ENCODE measurements around the gene IL16.
"Not testable (repeated sequence)": the region's sequence is repeated elsewhere in the genome, so short reads cannot be mapped to it uniquely, and the experiment has no call there.

IL16 gene

GRCh38 chr15:81190922-81191507 lies 5.7 kb upstream of the IL16 start:
- peak overlapping the region; percentile 76 for H3K9ac ChIP-seq (ENCODE audit: low read length)
- peaks cover 44% of the 10 kb centered on the region for H3K4me1 ChIP-seq (ENCODE audit: control insufficient read depth, insufficient read depth, low read length)
- H3K4me3 ChIP-seq (ENCODE audit: low read length), result peak overlapping the region; percentile 16
- no peak for DNase-seq (ENCODE audit: low read depth)
- H3K27me3 ChIP-seq (replicated peaks; ENCODE audit: control insufficient read depth, insufficient read depth, low read length), result no peaks in the 10 kb centered on the region
- no peaks in the 10 kb centered on the region for H3K36me3 ChIP-seq (ENCODE audit: control insufficient read depth, insufficient read depth, low read length, severe bottlenecking)
- no peaks in the 10 kb centered on the region for H3K9me3 ChIP-seq (ENCODE audit: control insufficient read depth, low read length)

DNA sequence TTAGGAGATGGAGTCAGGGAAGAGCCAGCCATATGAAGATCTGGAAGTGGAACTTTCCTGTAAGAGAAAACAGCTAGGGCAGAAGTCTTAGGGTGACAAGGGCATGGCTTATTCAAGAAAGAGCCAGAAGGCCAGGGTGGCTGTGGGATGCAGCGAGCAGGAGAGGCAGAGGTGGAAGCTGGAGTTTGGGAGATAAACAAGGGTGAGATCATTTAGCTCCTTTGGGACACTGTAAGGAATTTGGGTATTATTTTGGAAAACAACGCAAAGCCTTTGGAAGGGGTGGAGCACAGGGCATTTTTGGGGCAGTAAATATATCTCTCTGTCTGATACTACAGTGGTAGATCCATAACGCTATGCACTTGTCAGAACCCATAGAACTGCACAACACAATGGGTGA lies 5.0 kb upstream of the IL16 start:
- no peaks in the 10 kb centered on the region for H3K9me3 ChIP-seq (ENCODE audit: control insufficient read depth, low read length)
- H3K4me1 ChIP-seq (ENCODE audit: control insufficient read depth, insufficient read depth, low read length), result peaks cover 44% of the 10 kb centered on the region
- H3K36me3 ChIP-seq (ENCODE audit: control insufficient read depth, insufficient read depth, low read length, severe bottlenecking), result no peaks in the 10 kb centered on the region
- no peak for DNase-seq (ENCODE audit: low read depth)
- peak overlapping the region; percentile 43 for H3K9ac ChIP-seq (ENCODE audit: low read length)
- H3K27me3 ChIP-seq (replicated peaks; ENCODE audit: control insufficient read depth, insufficient read depth, low read length), result no peaks in the 10 kb centered on the region
- no peak overlapping the region for H3K4me3 ChIP-seq (ENCODE audit: low read length)

GRCh38 chr15:81194723-81195122 lies 2.0 kb upstream of the IL16 start:
- Histone ChIP-seq H3K36me3 (ENCODE audit: control insufficient read depth, insufficient read depth, low read length, severe bottlenecking) (no peaks in the 10 kb centered on the region), H3K9me3 (ENCODE audit: control insufficient read depth, low read length) (no peaks in the 10 kb centered on the region), H3K27me3 (replicated peaks; ENCODE audit: control insufficient read depth, insufficient read depth, low read length) (no peaks in the 10 kb centered on the region), H3K9ac (ENCODE audit: low read length) (no peak overlapping the region), H3K4me1 (ENCODE audit: control insufficient read depth, insufficient read depth, low read length) (peaks cover 34% of the 10 kb centered on the region), H3K4me3 (ENCODE audit: low read length) (no peak overlapping the region)
- DNase-seq (ENCODE audit: low read depth), result peak; percentile 25

DNA sequence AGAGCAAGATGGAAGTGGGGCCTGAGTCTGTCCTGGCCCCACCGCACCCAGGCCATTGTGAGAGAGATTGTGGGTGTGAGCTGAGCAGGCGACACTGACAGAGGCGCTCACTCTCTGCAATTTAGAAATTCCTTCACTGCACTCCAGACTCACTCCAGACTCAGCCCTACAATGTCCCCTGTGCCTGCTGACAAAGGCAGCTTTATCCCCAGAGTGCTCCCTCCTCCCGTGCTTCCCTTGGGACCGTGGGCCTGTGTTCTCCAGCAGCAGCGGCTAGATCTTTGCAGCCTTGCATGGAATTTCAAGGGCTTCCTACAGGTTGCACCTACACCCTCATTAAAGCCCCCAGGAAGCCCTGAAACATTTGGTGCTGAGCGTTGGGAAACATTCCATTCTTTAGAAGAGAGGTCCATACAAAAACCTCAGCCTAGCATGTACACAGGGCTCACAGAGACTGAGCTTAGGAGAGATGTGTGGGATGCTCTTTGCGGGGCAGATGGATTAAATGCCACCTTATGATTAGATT lies 1.3 kb upstream of the IL16 start:
- Histone ChIP-seq H3K27me3 (replicated peaks; ENCODE audit: control insufficient read depth, insufficient read depth, low read length) (no peaks in the 10 kb centered on the region), H3K36me3 (ENCODE audit: control insufficient read depth, insufficient read depth, low read length, severe bottlenecking) (no peaks in the 10 kb centered on the region), H3K4me1 (ENCODE audit: control insufficient read depth, insufficient read depth, low read length) (peaks cover 28% of the 10 kb centered on the region), H3K4me3 (ENCODE audit: low read length) (no peak overlapping the region), H3K9ac (ENCODE audit: low read length) (no peak overlapping the region), H3K9me3 (ENCODE audit: control insufficient read depth, low read length) (no peaks in the 10 kb centered on the region)
- no peak for DNase-seq (ENCODE audit: low read depth)

GRCh38 chr15:81197255-81197630 lies 564 bp downstream of the IL16 start:
- H3K9ac ChIP-seq (ENCODE audit: low read length), result no peak overlapping the region
- no peaks in the 10 kb centered on the region for H3K27me3 ChIP-seq (replicated peaks; ENCODE audit: control insufficient read depth, insufficient read depth, low read length)
- no peak overlapping the region for H3K4me3 ChIP-seq (ENCODE audit: low read length)
- peaks cover 11% of the 10 kb centered on the region for H3K4me1 ChIP-seq (ENCODE audit: control insufficient read depth, insufficient read depth, low read length)
- H3K36me3 ChIP-seq (ENCODE audit: control insufficient read depth, insufficient read depth, low read length, severe bottlenecking), result no peaks in the 10 kb centered on the region
- no peaks in the 10 kb centered on the region for H3K9me3 ChIP-seq (ENCODE audit: control insufficient read depth, low read length)
- no peak for DNase-seq (ENCODE audit: low read depth)

DNA sequence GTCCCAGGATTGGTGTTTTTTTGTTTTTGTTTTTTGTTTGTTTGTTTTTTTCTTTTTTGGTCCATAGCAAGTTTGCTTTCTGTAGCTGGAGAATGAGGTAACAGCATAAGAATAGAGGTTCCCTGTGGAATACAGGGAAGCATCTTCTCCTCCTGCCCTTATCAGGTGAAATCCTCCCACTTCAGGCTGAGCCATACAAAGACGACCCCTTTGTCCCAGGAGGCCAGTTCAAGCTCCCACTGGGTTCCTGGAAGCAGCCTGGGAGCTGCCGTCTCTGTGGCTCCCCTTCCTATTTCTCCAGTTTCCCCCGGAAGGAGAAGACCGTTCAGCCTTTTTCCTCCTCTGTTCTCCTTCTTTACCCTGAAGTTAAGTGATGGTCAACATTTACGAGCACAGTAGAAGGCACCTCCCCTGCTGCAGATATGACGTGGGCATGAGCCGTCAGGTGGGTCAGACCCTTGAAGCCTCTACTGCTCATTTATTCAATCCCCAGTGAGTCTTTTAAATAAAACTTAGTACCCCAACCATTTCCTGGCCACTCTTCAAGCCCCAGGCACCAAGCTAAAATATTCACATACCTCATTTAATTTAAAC lies 1.1 kb downstream of the IL16 start:
- peaks cover 11% of the 10 kb centered on the region for H3K4me1 ChIP-seq (ENCODE audit: control insufficient read depth, insufficient read depth, low read length)
- no peaks in the 10 kb centered on the region for H3K9me3 ChIP-seq (ENCODE audit: control insufficient read depth, low read length)
- H3K4me3 ChIP-seq (ENCODE audit: low read length), result no peak overlapping the region
- no peaks in the 10 kb centered on the region for H3K27me3 ChIP-seq (replicated peaks; ENCODE audit: control insufficient read depth, insufficient read depth, low read length)
- H3K9ac ChIP-seq (ENCODE audit: low read length), result no peak overlapping the region
- no peak for DNase-seq (ENCODE audit: low read depth)
- H3K36me3 ChIP-seq (ENCODE audit: control insufficient read depth, insufficient read depth, low read length, severe bottlenecking), result no peaks in the 10 kb centered on the region

DNA sequence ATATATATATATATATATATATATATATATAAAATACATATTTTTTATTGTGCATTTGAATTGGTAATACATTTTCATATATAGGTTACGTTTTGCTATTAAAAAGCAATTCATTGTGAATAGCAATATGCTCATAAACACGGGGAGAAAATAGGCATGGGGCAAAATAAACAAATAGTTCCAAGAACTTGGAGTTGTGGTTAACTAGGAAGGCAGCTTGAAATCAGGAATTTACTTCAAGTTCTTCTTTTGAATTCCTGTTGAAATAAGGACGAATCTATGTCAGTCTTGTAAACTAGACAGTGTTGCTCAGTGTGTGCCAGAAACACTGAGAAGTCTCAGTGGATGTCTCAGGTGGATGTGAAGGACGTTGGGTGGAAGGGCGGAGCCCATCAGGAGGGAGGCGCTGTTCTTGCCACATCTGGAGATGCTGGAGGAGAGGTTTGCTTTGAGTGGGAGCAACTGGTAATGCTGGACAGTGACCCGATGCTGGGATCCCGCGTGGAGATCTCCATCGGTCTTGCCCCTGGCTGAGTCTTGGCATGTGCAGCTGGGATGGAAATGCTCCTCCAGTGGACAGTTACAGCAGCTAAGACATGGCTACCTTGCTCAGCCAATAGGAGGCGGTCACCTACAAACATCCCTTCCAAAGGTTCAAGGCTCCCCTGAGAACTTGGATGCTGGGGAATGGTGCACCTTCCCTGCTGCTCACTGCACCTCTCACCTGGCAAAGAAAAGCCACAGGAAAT lies 2.5 kb downstream of the IL16 start:
- H3K9me3 ChIP-seq (ENCODE audit: control insufficient read depth, low read length), result no peaks in the 10 kb centered on the region
- DNase-seq (ENCODE audit: low read depth), result peak; percentile 53
- no peak overlapping the region for H3K4me3 ChIP-seq (ENCODE audit: low read length)
- peaks cover 8% of the 10 kb centered on the region for H3K4me1 ChIP-seq (ENCODE audit: control insufficient read depth, insufficient read depth, low read length)
- H3K9ac ChIP-seq (ENCODE audit: low read length), result no peak overlapping the region
- H3K27me3 ChIP-seq (replicated peaks; ENCODE audit: control insufficient read depth, insufficient read depth, low read length), result no peaks in the 10 kb centered on the region
- no peaks in the 10 kb centered on the region for H3K36me3 ChIP-seq (ENCODE audit: control insufficient read depth, insufficient read depth, low read length, severe bottlenecking)

- Histone ChIP-seq H3K27me3 (replicated peaks; ENCODE audit: control insufficient read depth, insufficient read depth, low read length) (no peaks in the 10 kb centered on the region), H3K9ac (ENCODE audit: low read length) (no peak overlapping the region), H3K9me3 (ENCODE audit: control insufficient read depth, low read length) (peaks cover 4% of the 10 kb centered on the region), H3K4me3 (ENCODE audit: low read length) (no peak overlapping the region), H3K4me1 (ENCODE audit: control insufficient read depth, insufficient read depth, low read length) (peaks cover 26% of the 10 kb centered on the region), H3K36me3 (ENCODE audit: control insufficient read depth, insufficient read depth, low read length, severe bottlenecking) (no peaks in the 10 kb centered on the region)
- DNase-seq (ENCODE audit: low read depth), result no peak
Observed at GRCh38 chr15:81206018-81206417, 9.3 kb downstream of the IL16 start.

DNA sequence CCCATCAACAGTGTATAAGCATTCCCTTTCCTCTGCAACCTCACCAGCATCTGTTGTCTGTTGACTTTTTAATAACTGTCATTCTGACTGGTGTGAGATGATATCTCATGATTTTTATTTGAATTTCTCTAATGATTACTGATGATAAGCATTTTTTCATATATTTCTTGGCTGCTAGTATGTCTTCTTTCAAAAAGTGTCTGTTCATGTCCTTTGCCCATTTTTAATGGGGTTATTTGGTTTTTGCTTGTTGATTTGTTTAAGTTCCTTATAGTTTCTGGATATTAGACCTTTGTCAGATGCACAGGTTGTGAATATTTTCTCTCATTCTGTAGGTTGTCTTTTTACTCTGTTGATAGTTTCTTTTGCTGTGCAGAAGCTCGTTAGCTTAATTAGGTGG lies 11.3 kb downstream of the IL16 start:
- not testable (repeated sequence) for H3K9ac ChIP-seq (ENCODE audit: low read length); DNase-seq (ENCODE audit: low read depth)

DNA sequence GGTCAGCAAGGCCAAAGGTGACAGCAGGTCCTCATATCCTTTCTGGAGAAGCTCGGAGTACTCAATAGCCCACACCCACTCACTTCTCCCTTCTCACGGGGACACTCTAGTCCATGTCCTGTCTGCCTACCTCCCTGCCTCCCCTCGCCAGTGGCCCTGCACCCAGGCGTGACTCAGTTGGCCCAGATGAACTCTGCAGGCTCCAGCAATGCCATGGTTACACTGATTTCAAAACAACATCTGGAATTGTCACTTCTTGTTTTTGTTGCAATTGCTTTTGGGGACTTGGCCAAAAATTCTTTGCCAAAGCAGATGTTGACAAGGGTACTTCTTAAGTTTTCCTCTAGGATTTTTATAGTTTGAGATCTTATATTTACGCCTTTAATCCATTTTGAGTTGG lies 13.0 kb downstream of the IL16 start:
- peaks cover 35% of the 10 kb centered on the region for H3K4me1 ChIP-seq (ENCODE audit: control insufficient read depth, insufficient read depth, low read length)
- H3K4me3 ChIP-seq (ENCODE audit: low read length), result peak overlapping the region; percentile 13
- H3K9me3 ChIP-seq (ENCODE audit: control insufficient read depth, low read length), result peaks cover 16% of the 10 kb centered on the region
- H3K36me3 ChIP-seq (ENCODE audit: control insufficient read depth, insufficient read depth, low read length, severe bottlenecking), result no peaks in the 10 kb centered on the region
- no peak overlapping the region for H3K9ac ChIP-seq (ENCODE audit: low read length)
- peak; percentile 18 for DNase-seq (ENCODE audit: low read depth)
- H3K27me3 ChIP-seq (replicated peaks; ENCODE audit: control insufficient read depth, insufficient read depth, low read length), result no peaks in the 10 kb centered on the region

More for the DNA sequence above, 11.3 kb downstream of the IL16 start:
- not testable (repeated sequence) for H3K36me3 ChIP-seq (ENCODE audit: control insufficient read depth, insufficient read depth, low read length, severe bottlenecking); H3K4me3 ChIP-seq (ENCODE audit: low read length); H3K27me3 ChIP-seq (replicated peaks; ENCODE audit: control insufficient read depth, insufficient read depth, low read length); H3K9me3 ChIP-seq (ENCODE audit: control insufficient read depth, low read length)
- peaks cover 35% of the 10 kb centered on the region for H3K4me1 ChIP-seq (ENCODE audit: control insufficient read depth, insufficient read depth, low read length)

DNA sequence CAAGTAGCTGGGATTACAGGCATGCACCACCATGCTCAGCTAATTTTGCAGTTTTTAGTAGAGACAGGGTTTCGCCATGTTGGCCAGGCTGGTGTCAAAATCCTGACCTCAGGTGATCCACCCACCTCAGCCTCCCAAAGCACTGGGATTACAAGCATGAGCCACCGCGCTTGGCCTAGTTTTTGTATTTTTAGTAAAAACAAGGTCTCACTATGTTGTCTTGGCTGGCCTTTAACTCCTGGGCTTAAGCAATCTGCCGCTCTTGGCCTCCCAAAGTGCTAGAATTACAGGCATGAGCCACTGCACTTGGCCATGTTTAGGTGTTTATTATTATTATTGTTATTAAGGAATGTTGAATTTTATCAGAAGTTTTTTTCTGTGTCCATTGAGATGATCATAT lies 14.7 kb downstream of the IL16 start:
- H3K4me3 ChIP-seq (ENCODE audit: low read length), result no peak overlapping the region
- no peaks in the 10 kb centered on the region for H3K27me3 ChIP-seq (replicated peaks; ENCODE audit: control insufficient read depth, insufficient read depth, low read length)
- H3K9me3 ChIP-seq (ENCODE audit: control insufficient read depth, low read length), result peaks cover 19% of the 10 kb centered on the region
- no peak for DNase-seq (ENCODE audit: low read depth)
- H3K9ac ChIP-seq (ENCODE audit: low read length), result no peak overlapping the region
- H3K36me3 ChIP-seq (ENCODE audit: control insufficient read depth, insufficient read depth, low read length, severe bottlenecking), result no peaks in the 10 kb centered on the region
- peaks cover 30% of the 10 kb centered on the region for H3K4me1 ChIP-seq (ENCODE audit: control insufficient read depth, insufficient read depth, low read length)
